ENCODE results near the gene INF2. TPM values are rescaled to one million over a fixed set of nuclear protein-coding genes. Genes with fewer than 3 reads are reported as not detected.

Gene INF2
- total RNA-seq, 1 experiment from 2014 or later: 58.3 TPM

- H3K79me2 ChIP-seq (ENCODE audit: insufficient read depth, low read length): no peaks in the 10 kb centered on the region
- no peak for TF ChIP-seq CTCF (conservative IDR thresholded peaks at IDR 0.05)
- peaks cover 11 to 21% of the 10 kb centered on the region in 2 experiments for H3K4me1 Mint-ChIP-seq
- H3K27me3 Mint-ChIP-seq (ENCODE audit: low read depth): peaks cover 13% of the 10 kb centered on the region
- H3K56ac ChIP-seq (ENCODE audit: insufficient read length, low read depth, low read length): no peak overlapping the region
- H3K4me3 Mint-ChIP-seq: no peak overlapping the region
- H4K8ac ChIP-seq (replicated peaks; ENCODE audit: insufficient read length, low read depth, low read length): no peak overlapping the region
- no peak overlapping the region for H2AK5ac ChIP-seq (ENCODE audit: insufficient read length, low read length)
- no peak overlapping the region for H3T11ph ChIP-seq (ENCODE audit: low read length)
- no peak overlapping the region for H3K14ac ChIP-seq (ENCODE audit: insufficient read depth, low read length)
- H3K27ac ChIP-seq (ENCODE audit: insufficient read length, low read depth, low read length): no peak overlapping the region
- H3K9ac ChIP-seq (ENCODE audit: extremely low read depth, insufficient read length, low read length): no peak overlapping the region
- no peak overlapping the region for H3K4ac ChIP-seq (ENCODE audit: low read depth, low read length)
- no peak overlapping the region for H3K4me2 ChIP-seq (ENCODE audit: insufficient read depth, insufficient read length, low read length)
- no peak overlapping the region for H3K27ac Mint-ChIP-seq
- no peak overlapping the region for H2BK12ac ChIP-seq (ENCODE audit: insufficient read length, low read depth, low read length)
- H4K91ac ChIP-seq (ENCODE audit: insufficient read length, low read depth, low read length): no peak overlapping the region
- no peaks in the 10 kb centered on the region for H3K79me1 ChIP-seq (ENCODE audit: insufficient read depth, low read depth, low read length, poor library complexity, severe bottlenecking)
- H3K23ac ChIP-seq (ENCODE audit: insufficient read length, low read depth, low read length): no peak overlapping the region
- H2BK5ac ChIP-seq (ENCODE audit: insufficient read length, low read length): no peak overlapping the region
- no peak overlapping the region for H2BK120ac ChIP-seq (ENCODE audit: low read depth, low read length, poor library complexity, severe bottlenecking)
- H2BK20ac ChIP-seq (ENCODE audit: low read depth, low read length, poor library complexity, severe bottlenecking): no peak overlapping the region
- no peaks in the 10 kb centered on the region for H3K23me2 ChIP-seq (ENCODE audit: insufficient read length, low read depth, low read length, poor library complexity, severe bottlenecking)
- H2AFZ ChIP-seq (ENCODE audit: low read length): no peak overlapping the region
- H3K36me3 Mint-ChIP-seq (ENCODE audit: insufficient read depth in 1 of 3, low read depth in 3 of 3): peaks cover 0 to 1% (median 0%) of the 10 kb centered on the region in 3 experiments; a peak in 1 of 7 replicates
- no CpG with 5 or more reads among the region's 12 CpGs for WGBS (ENCODE audit: extremely low coverage, insufficient read length, low lambda C conversion rate)
- H3K4me1 ChIP-seq (ENCODE audit: insufficient read depth, low read length): no peaks in the 10 kb centered on the region; the same call in 1 of the 2 replicates
- no peaks in the 10 kb centered on the region for H4K20me1 ChIP-seq (ENCODE audit: control insufficient read depth, insufficient read depth, insufficient read length)
- peaks cover 3 to 4% of the 10 kb centered on the region in 2 experiments; a peak in 4 of 5 replicates for H3K9me3 Mint-ChIP-seq
- H3K27me3 ChIP-seq (ENCODE audit: insufficient read depth, low read length): no peaks in the 10 kb centered on the region
- H2BK15ac ChIP-seq (ENCODE audit: low read depth, low read length): no peak overlapping the region
- H3K9me3 ChIP-seq (ENCODE audit: control insufficient read depth, low read depth, low read length): no peaks in the 10 kb centered on the region
- no peak overlapping the region for H3K18ac ChIP-seq (ENCODE audit: insufficient read length, low read depth, low read length)
- no peak overlapping the region for H4K5ac ChIP-seq (ENCODE audit: insufficient read length, low read depth, low read length)
- no peak for DNase-seq
These were observed 22.4 kb upstream of the INF2 start for GRCh38 chr14:104666981-104667380.

Data from H9 (cell line).